GM23248 (cell line): ENCODE data around the gene THADA.

Experiments
- EZH2 ChIP-seq: fragments of 200-600 bp; sonication (generic); IDR thresholded peaks from 2 replicates; pipeline ENCODE4 v1.6.1; 2018; ENCODE audit warnings: antibody characterized with exemption, mild to moderate bottlenecking; ENCODE audit not compliant: insufficient read depth, poor library complexity, severe bottlenecking
- EZH2phosphoT487 ChIP-seq: fragments of 200-600 bp; sonication (generic); IDR thresholded peaks from 2 replicates; pipeline ENCODE4 v1.6.1; 2018; ENCODE audit warnings: antibody characterized with exemption, moderate library complexity, mild to moderate bottlenecking, low read depth; ENCODE audit not compliant: insufficient read depth

DNA sequence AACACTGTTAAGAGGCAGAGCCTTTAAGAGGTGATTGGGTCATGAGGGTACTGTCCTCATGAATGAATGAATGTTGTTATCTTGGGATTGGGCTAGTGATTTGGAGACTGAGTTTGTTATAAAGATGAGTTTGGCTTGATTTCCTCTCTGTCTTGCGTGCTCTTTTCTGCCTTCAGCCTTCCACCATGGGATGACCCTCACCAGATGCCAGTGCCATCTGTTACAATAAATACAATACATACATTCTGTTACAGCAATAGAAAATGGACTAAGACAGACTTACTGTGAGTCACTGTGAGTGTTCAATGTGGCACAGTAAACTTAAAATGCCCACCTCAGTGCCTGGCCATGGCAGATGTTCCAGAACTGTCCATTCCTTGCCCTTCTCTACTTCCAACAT lies 274.4 kb downstream of the THADA start:
- no peak for TF ChIP-seq EZH2phosphoT487
- TF ChIP-seq EZH2 = no peak
